GM18909 (cell line): Measurements from ENCODE around the gene VSTM2L.

Experiments
- ATAC-seq: cut with Tn5 transposase; IDR thresholded peaks from one replicate; pipeline ENCODE4 v1.9.1; 2021; ENCODE audit warnings: mild to moderate bottlenecking; ENCODE audit not compliant: unreplicated experiment, poor library complexity

VSTM2L gene

GRCh38 chr20:37934634-37935375, 31.9 kb downstream of the VSTM2L start:
- ATAC-seq = no peak

GRCh38 chr20:37935435-37935834, 32.5 kb downstream of the VSTM2L start:
- ATAC-seq = no peak

- ATAC-seq = no peak
Observed at GRCh38 chr20:37936041-37936440, 33.1 kb downstream of the VSTM2L start.

GRCh38 chr20:37936451-37936850, 33.5 kb downstream of the VSTM2L start:
- ATAC-seq = no peak

GRCh38 chr20:37937686-37938085, 34.8 kb downstream of the VSTM2L start:
- no peak for ATAC-seq

- ATAC-seq = no peak
Observed at GRCh38 chr20:37938181-37938750, 35.3 kb downstream of the VSTM2L start.

GRCh38 chr20:37938954-37939353, 36.0 kb downstream of the VSTM2L start:
- ATAC-seq = no peak

GRCh38 chr20:37939701-37940560, 37.0 kb downstream of the VSTM2L start:
- no peak for ATAC-seq

- ATAC-seq = no peak
Observed at GRCh38 chr20:37940858-37941257, 37.9 kb downstream of the VSTM2L start.

GRCh38 chr20:37941332-37941731, 38.4 kb downstream of the VSTM2L start:
- no peak for ATAC-seq

- no peak for ATAC-seq
Observed at GRCh38 chr20:37941992-37942391, 39.1 kb downstream of the VSTM2L start.

GRCh38 chr20:37943033-37943432, 40.1 kb downstream of the VSTM2L start:
- no peak for ATAC-seq

GRCh38 chr20:37943501-37944455, 40.9 kb downstream of the VSTM2L start:
- no peak for ATAC-seq

GRCh38 chr20:37944456-37944981, 41.6 kb downstream of the VSTM2L start:
- ATAC-seq = no peak

- no peak for ATAC-seq
Observed at GRCh38 chr20:37945091-37945547, 42.2 kb downstream of the VSTM2L start.

- no peak for ATAC-seq
Observed at GRCh38 chr20:37946946-37947345, 44.0 kb downstream of the VSTM2L start.

- no peak for ATAC-seq
Observed at GRCh38 chr20:37947943-37948342, 45.0 kb downstream of the VSTM2L start.

- ATAC-seq = no peak
Observed at GRCh38 chr20:37948956-37949355, 46.0 kb downstream of the VSTM2L start.

- no peak for ATAC-seq
Observed at GRCh38 chr20:37954190-37954589, 51.3 kb downstream of the VSTM2L start.

GRCh38 chr20:37954626-37955025, 51.7 kb downstream of the VSTM2L start:
- ATAC-seq = no peak
